HCT116 (cell line): ENCODE results near the gene FERMT3. TPM values are rescaled to one million over a fixed set of nuclear protein-coding genes. Genes with fewer than 3 reads are reported as not detected.

Experiments used
- ATAC-seq: fragments of 200-7000 bp; cut with Tn5 transposase; 2 replicates; pipeline ENCODE4 v1.9.1; 2020; ENCODE audit warnings: mild to moderate bottlenecking, moderate library complexity
- BruUV-seq: library from RNA; stranded (reverse); fragments of 400-500 nt; replicated peaks from 2 replicates; lab custom pipeline; 2021; lab: Mats Ljungman, UMichigan
- CTCF ChIA-PET: fragments of 300-600 bp; sonication (Branson Sonifier 250); formaldehyde crosslinking; loops from one replicate; lab custom pipeline; 2021; ENCODE audit warnings: antibody characterized with exemption; lab: Charles Lee
- POLR2A ChIA-PET: fragments of 300-600, 350-600 bp; sonication (Branson Sonifier 250); formaldehyde crosslinking; loops from one replicate; lab custom pipeline; 2021; ENCODE audit warnings: antibody characterized with exemption; lab: Charles Lee
- RAD21 ChIA-PET, 2 experiments: fragments of 300-600 bp; sonication (Branson Sonifier 250); formaldehyde crosslinking; loops; one replicate each; lab custom pipeline; 2023; ENCODE audit warnings: low total read pairs in 2 of 2; ENCODE audit not compliant: uncharacterized antibody in 2 of 2, unreplicated experiment in 2 of 2, low non-redundant PET in 1 of 2; lab: Charles Lee
- DNase-seq: peaks from one replicate; pipeline ENCODE4 v3.0.0-alpha.2; 2010; ENCODE audit warnings: low read depth, low spot score
- H2AFZ ChIP-seq: fragments of 200-600 bp; shearing (Covaris generic), sonication (generic); 2 replicates; pipeline ENCODE4 v1.6.1; 2017; ENCODE audit warnings: low read depth, mixed run types, mixed read lengths, antibody characterized with exemption, low read length; ENCODE audit not compliant: poor library complexity, severe bottlenecking
- H3K27ac ChIP-seq: 2 replicates; pipeline ENCODE4 v1.5.1; 2012; ENCODE audit warnings: low read depth, low read length
- H3K27me3 ChIP-seq: fragments of 200-600 bp; sonication (generic); 2 replicates; pipeline ENCODE4 v1.6.1; 2016; ENCODE audit warnings: mixed run types, low read length, mixed read lengths; ENCODE audit not compliant: insufficient read depth
- H3K36me3 ChIP-seq, 2 experiments: fragments of 200-500 bp in 1 of 2; fragments of 200-600 bp in 1 of 2; sonication (Bioruptor generic) in 1 of 2; sonication (generic) in 1 of 2; 2 replicates each; pipeline versions ENCODE4 v1.5.1 to v1.6.1; 2014 to 2016; ENCODE audit warnings: low read length in 2 of 2, inconsistent platforms in 1 of 2, mixed read lengths in 1 of 2, mixed run types in 1 of 2; ENCODE audit not compliant: insufficient read depth in 2 of 2, control insufficient read depth in 1 of 2
- H3K4me1 ChIP-seq, 2 experiments: fragments of 200-600 bp in 1 of 2; sonication (generic) in 1 of 2; 2 replicates each; pipeline versions ENCODE4 v1.5.1 to v1.6.1; 2012 to 2017; ENCODE audit warnings: low read length in 2 of 2, inconsistent platforms in 1 of 2, mild to moderate bottlenecking in 1 of 2, mixed read lengths in 1 of 2, mixed run types in 1 of 2, moderate library complexity in 1 of 2; ENCODE audit not compliant: insufficient read depth in 2 of 2, control insufficient read depth in 1 of 2
- H3K4me2 ChIP-seq: fragments of 200-600 bp; sonication (generic); 2 replicates; pipeline ENCODE4 v1.6.1; 2017; ENCODE audit warnings: mixed run types, low read length, mixed read lengths
- H3K4me3 ChIP-seq, 2 experiments: fragments of 200-600 bp in 1 of 2; sonication (generic) in 1 of 2; replicated peaks in 1 of 2; 2 replicates each; pipeline ENCODE4 v1.5.1; 2011 to 2016; ENCODE audit warnings: low read length in 2 of 2, control low read depth in 1 of 2, low read depth in 1 of 2, mild to moderate bottlenecking in 1 of 2, mixed read lengths in 1 of 2, mixed run types in 1 of 2
- H3K79me2 ChIP-seq: fragments of 200-600 bp; sonication (generic); 2 replicates; pipeline ENCODE4 v1.6.1; 2017; ENCODE audit warnings: mild to moderate bottlenecking, mixed run types, low read length, moderate library complexity, mixed read lengths; ENCODE audit not compliant: insufficient read depth
- H3K9ac ChIP-seq: fragments of 200-600 bp; sonication (generic); 2 replicates; pipeline ENCODE4 v1.6.1; 2016; ENCODE audit warnings: low read length, mixed read lengths
- H3K9me2 ChIP-seq: fragments of 200-600 bp; sonication (generic), shearing (Covaris generic); 2 replicates; pipeline ENCODE4 v1.6.1; 2017; ENCODE audit warnings: mixed run types, mild to moderate bottlenecking, moderate library complexity; ENCODE audit not compliant: insufficient read depth
- H3K9me3 ChIP-seq, 2 experiments: fragments of 200-500 bp in 1 of 2; fragments of 200-600 bp in 1 of 2; sonication (Bioruptor generic) in 1 of 2; sonication (generic) in 1 of 2; 2 replicates each; pipeline ENCODE4 v1.6.1; 2014 to 2017; ENCODE audit warnings: low read length in 2 of 2, mixed read lengths in 2 of 2, inconsistent platforms in 1 of 2, low read depth in 1 of 2, mild to moderate bottlenecking in 1 of 2, mixed run types in 1 of 2, moderate library complexity in 1 of 2; ENCODE audit not compliant: control insufficient read depth in 1 of 2, insufficient read depth in 1 of 2
- H4K20me1 ChIP-seq: fragments of 200-600 bp; sonication (generic), shearing (Covaris generic); 2 replicates; pipeline ENCODE4 v1.6.1; 2017; ENCODE audit warnings: mixed run types, mild to moderate bottlenecking, moderate library complexity; ENCODE audit not compliant: insufficient read depth
- FOSL1 ChIP-seq: IDR thresholded peaks from 2 replicates; pipeline ENCODE4 v1.6.1; 2012; ENCODE audit warnings: low read depth
- JUND ChIP-seq: IDR thresholded peaks from 2 replicates; pipeline ENCODE4 v1.6.1; 2012
- RAD21 ChIP-seq: IDR thresholded peaks from 2 replicates; pipeline ENCODE4 v1.6.1; 2012; ENCODE audit warnings: low read depth, mild to moderate bottlenecking
- SIN3A ChIP-seq: IDR thresholded peaks from 2 replicates; pipeline ENCODE4 v1.6.1; 2012; ENCODE audit warnings: low read depth
- SP1 ChIP-seq: IDR thresholded peaks from 2 replicates; pipeline ENCODE4 v1.6.1; 2012; ENCODE audit warnings: low read depth
- SRF ChIP-seq: IDR thresholded peaks from 2 replicates; pipeline ENCODE4 v1.6.1; 2012; ENCODE audit warnings: low read depth
- YY1 ChIP-seq: IDR thresholded peaks from 2 replicates; pipeline ENCODE4 v1.6.1; 2011; ENCODE audit warnings: low read length, low read depth, moderate library complexity, mild to moderate bottlenecking; ENCODE audit not compliant: insufficient replicate concordance; ENCODE audit errors: extremely low read depth
- ZFX ChIP-seq: fragments of 450-650 bp; IDR thresholded peaks from 2 replicates; pipeline ENCODE4 v1.6.1; 2017
- ZNF274 ChIP-seq: fragments of 200-500 bp; sonication (Bioruptor generic); IDR thresholded peaks from 2 replicates; pipeline ENCODE4 v1.6.1; 2014; ENCODE audit warnings: mild to moderate bottlenecking, low read depth, low read length, inconsistent platforms
- intact Hi-C: fragments of 100-400 bp; cut with micrococcal nuclease; formaldehyde crosslinking; loops from 2 replicates; pipeline ENCODE4 v1.10.0; 2022
- total RNA-seq: library from RNA; stranded (reverse); gene quantifications from one replicate; pipeline ENCODE4 v1.2.1, GENCODE V29; 2021; ENCODE audit not compliant: unreplicated experiment
- TF ChIP-seq, protein P1 (sequence below): IDR thresholded peaks from 2 replicates; pipeline ENCODE4 v1.6.1; 2011; ENCODE audit warnings: mild to moderate bottlenecking, low read length, moderate library complexity; ENCODE audit not compliant: insufficient replicate concordance; ENCODE audit errors: extremely low read depth
- TF ChIP-seq, protein P2 (sequence below): IDR thresholded peaks from 2 replicates; pipeline ENCODE4 v1.6.1; 2012
- TF ChIP-seq, protein P3 (sequence below), 3 experiments: fragments of 200-600 bp in 1 of 3; sonication (generic) in 1 of 3; IDR thresholded peaks in 2 of 3; conservative IDR thresholded peaks in 1 of 3; 2 replicates each; pipeline ENCODE4 v1.5.1; 2012 to 2017; ENCODE audit warnings: low read depth in 2 of 3, low read length in 2 of 3, antibody characterized with exemption in 1 of 3, borderline replicate concordance in 1 of 3, control low read depth in 1 of 3, mild to moderate bottlenecking in 1 of 3, mixed read lengths in 1 of 3, mixed run types in 1 of 3, moderate library complexity in 1 of 3; ENCODE audit not compliant: insufficient read depth in 1 of 3

Gene FERMT3
- total RNA-seq, 1 experiment from 2014 or later, result 4.3 TPM

DNA sequence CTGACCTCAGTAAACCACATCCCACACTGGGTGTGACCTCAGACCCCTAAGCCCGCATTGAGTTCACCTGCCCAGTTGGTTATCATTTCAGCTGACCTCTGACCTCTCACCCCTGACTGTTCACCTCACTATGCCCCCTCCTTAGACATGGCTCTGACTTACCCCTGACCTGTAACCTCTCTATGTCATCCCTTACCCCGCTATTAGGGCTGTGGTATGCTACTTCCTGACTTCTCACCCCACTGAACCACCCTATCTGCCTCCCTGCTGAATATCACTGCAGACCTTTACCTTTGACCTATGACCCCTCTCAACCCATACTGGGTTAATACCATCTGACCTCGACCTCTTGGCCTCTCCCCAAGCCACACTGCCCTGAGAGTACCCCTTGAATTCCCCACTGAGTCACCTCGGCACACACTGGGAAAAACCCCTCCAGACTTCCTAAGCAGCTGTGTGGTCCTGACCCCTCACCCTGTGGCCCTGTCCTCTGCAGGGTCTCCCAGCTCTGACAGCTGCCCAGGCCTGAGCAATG lies 53.1 kb downstream of the FERMT3 start:
- no peaks in the 10 kb centered on the region for H4K20me1 ChIP-seq
- ATAC-seq, result no peak
- intact Hi-C loops, result no loop called here
- H3K79me2 ChIP-seq, result peaks cover 9% of the 10 kb centered on the region; the same call in 1 of the 2 replicates
- H3K9ac ChIP-seq, result no peak overlapping the region
- no peak for DNase-seq
- H2AFZ ChIP-seq, result no peak overlapping the region
- no peak overlapping the region for H3K4me2 ChIP-seq
- H3K4me3 ChIP-seq, result no peak overlapping the region
- no peaks in the 10 kb centered on the region for H3K27me3 ChIP-seq
- no peaks in the 10 kb centered on the region for H3K9me2 ChIP-seq
- ChIA-PET CTCF (no interaction called here), RAD21 (no interaction called here), POLR2A (no interaction called here)
- H3K9me3 ChIP-seq, result no peaks in the 10 kb centered on the region
- TF ChIP-seq, protein P1, sequence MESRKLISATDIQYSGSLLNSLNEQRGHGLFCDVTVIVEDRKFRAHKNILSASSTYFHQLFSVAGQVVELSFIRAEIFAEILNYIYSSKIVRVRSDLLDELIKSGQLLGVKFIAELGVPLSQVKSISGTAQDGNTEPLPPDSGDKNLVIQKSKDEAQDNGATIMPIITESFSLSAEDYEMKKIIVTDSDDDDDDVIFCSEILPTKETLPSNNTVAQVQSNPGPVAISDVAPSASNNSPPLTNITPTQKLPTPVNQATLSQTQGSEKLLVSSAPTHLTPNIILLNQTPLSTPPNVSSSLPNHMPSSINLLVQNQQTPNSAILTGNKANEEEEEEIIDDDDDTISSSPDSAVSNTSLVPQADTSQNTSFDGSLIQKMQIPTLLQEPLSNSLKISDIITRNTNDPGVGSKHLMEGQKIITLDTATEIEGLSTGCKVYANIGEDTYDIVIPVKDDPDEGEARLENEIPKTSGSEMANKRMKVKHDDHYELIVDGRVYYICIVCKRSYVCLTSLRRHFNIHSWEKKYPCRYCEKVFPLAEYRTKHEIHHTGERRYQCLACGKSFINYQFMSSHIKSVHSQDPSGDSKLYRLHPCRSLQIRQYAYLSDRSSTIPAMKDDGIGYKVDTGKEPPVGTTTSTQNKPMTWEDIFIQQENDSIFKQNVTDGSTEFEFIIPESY, result no peak
- TF ChIP-seq ZFX (no peak), JUND (no peak), SP1 (no peak), ZNF274 (no peak), FOSL1 (no peak), YY1 (no peak), SIN3A (no peak), RAD21 (no peak), SRF (no peak)
- TF ChIP-seq, protein P2, sequence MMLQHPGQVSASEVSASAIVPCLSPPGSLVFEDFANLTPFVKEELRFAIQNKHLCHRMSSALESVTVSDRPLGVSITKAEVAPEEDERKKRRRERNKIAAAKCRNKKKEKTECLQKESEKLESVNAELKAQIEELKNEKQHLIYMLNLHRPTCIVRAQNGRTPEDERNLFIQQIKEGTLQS, result no peak
- TF ChIP-seq, protein P3, sequence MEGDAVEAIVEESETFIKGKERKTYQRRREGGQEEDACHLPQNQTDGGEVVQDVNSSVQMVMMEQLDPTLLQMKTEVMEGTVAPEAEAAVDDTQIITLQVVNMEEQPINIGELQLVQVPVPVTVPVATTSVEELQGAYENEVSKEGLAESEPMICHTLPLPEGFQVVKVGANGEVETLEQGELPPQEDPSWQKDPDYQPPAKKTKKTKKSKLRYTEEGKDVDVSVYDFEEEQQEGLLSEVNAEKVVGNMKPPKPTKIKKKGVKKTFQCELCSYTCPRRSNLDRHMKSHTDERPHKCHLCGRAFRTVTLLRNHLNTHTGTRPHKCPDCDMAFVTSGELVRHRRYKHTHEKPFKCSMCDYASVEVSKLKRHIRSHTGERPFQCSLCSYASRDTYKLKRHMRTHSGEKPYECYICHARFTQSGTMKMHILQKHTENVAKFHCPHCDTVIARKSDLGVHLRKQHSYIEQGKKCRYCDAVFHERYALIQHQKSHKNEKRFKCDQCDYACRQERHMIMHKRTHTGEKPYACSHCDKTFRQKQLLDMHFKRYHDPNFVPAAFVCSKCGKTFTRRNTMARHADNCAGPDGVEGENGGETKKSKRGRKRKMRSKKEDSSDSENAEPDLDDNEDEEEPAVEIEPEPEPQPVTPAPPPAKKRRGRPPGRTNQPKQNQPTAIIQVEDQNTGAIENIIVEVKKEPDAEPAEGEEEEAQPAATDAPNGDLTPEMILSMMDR (IDR thresholded peaks at IDR 0.05 in 2 of 3, conservative IDR thresholded peaks at IDR 0.05 in 1 of 3; ENCODE audit: borderline replicate concordance in 1 of 3, insufficient read depth in 1 of 3, low read depth in 2 of 3, low read length in 2 of 3), result no peak
- no TSS peak for BruUV-seq
- H3K27ac ChIP-seq, result no peak overlapping the region
- H3K36me3 ChIP-seq, result peaks cover 30 to 66% of the 10 kb centered on the region in 2 experiments; a peak in 3 of 4 replicates
- peaks cover 4 to 11% of the 10 kb centered on the region in 2 experiments; a peak in 3 of 4 replicates for H3K4me1 ChIP-seq
